HG03139 (cell line): ENCODE data around the gene PPDPF.
"Not testable (repeated sequence)": the region's sequence is repeated elsewhere in the genome, so short reads cannot be mapped to it uniquely, and the experiment has no call there.

Source experiments
- ATAC-seq: cut with Tn5 transposase; IDR thresholded peaks from one replicate; pipeline ENCODE4 v1.9.1; 2021; ENCODE audit not compliant: unreplicated experiment

The PPDPF gene

DNA sequence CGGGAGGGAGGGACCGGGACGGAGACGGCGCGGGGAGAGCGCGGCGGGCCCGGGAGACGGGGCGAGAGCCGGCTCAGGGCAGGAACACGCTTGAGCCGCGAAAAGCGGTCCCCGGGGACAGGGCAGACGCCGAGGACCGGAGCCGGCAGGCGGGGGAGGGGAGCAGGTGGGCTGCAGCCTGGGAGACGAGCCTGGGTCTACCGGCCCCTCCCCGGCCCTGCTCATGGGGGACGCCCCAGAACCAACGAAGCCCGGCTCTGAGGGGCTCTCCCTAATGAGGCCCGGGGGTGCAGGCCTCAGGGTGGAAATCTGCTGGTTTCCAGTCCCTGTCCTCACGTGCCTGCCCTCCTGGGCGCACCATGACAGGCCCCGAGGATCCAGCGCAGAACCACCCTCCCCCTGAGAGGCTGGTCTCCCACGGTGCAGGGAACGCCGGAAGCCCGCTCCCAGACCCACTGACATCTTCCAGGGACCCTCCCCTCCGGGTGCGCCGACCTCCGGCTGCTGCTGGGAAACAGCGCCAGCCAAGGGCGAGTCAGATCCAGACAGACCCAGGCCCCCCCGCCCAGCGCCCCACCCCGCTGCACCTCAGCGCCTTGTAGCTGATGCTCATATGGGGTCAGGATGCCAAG lies 21.1 kb upstream of the PPDPF start:
- no peak for ATAC-seq

DNA sequence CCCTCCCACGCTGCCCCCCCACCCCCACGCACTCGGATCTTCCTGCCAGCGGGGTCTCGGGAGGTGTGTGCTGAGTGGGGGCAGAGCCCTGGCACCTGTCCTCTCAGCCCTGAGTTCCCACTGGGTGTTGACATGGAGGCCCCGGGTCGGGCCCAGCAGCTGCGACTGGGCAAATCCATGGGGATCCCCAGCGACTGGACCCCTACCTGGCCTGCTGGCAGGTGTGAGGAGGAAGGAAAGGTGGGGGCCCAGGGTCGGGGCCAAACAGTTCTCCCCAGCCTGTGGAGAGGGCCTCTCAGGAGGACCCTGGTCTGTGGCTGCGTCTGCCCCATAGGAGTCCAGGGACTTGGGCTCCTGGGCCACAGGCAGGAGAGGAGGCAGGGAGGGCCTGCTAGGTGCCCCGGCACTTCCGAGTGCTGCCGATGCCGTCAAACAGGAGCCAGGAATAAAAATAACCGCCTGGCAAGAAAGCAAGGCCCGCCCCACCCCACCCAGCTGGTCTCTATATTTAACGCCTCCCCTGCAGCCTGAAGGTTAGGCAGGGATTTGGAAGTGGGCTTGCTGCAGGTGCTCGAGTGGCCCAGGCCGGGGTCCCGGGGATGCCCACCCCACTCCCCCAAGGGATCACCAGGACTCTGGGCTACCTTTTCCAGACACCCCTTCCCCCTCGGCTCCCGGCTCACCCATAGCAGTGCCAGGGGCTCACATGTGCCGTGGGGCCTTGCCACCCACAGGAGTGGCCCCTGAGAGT lies 20.2 kb upstream of the PPDPF start:
- no peak for ATAC-seq

DNA sequence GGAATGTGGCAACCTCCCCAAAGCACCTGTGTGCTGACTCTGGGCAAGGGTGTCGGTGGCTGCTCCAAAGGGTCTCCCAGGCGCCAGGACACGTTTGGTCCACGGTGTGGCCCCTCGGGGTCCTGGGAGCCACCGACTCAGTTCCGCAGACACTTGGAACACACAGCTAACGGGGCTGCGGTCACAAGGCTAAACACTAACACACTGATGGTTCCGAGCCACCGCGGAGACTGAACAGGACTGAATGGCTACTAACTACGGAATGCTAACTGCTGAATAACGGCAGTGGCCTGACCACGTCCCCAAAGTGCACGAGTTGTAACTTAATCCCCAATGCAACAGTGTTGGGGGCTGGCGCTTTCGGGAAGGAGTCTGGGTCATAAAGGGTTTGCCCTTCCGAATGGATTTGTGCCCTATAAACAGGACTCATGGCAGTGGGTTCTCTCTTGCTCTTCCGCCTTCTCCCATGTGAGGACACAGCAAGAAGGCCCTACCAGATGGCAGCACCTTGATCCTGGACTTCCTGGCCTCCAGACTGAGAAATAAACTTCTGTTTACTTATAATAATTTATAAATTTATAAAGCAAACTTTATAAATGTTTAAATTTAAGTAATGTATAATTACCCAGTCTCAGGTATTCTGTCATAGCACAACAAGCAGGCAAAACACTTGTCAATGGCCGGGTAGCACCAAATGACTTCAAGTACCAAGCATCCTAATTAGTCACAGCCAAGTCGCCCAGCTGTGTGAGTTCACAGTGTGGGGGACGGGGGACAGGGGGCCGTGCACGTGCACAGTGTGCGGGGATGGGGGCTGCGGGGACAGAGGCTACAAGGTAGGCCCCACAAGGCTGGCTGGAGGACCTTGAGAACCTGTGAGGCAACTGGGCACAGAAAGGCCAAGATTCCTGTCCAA lies 19.4 kb upstream of the PPDPF start:
- ATAC-seq, result no peak

DNA sequence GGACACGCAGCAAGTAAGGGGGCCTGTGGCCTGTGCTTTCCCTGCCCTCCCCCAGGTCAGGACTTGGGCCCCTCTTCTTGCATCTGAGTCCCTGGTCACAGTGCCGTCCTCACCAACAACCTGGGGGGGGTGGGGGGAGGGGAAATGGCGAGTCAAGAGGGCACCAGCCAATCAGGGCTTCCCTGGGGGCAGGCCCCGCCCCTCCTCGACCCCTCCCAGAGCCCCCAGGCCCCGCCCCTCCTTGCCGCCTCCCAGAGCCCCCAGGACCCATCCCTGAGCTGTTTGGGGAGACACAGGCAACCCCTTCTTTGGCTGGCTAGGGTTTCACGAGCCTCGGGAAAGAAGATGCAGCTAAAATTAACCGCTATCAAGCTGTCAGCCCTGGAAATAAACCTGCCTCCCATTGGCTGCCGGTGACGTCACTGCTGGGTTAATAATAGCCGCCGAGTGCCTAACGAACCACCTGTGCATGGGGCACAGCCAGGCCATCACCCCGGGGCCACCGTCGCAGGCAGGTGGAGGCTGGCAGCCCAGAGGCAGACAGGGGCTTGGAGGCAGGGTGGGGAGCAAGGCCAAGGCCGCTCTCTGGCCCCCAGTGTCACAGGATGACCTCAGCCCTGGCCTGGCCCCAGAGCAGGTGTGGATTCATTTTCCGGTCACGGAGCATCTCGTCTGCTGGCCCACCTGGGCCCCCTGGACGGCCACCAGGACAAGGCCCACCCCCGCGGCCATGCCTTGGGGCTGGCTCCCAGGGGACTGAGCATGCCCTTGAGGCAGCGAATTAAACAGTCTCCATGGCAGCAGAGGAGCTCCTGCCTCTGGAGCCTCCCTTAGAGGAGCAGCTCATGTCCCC lies 18.5 kb upstream of the PPDPF start:
- ATAC-seq, result no peak

DNA sequence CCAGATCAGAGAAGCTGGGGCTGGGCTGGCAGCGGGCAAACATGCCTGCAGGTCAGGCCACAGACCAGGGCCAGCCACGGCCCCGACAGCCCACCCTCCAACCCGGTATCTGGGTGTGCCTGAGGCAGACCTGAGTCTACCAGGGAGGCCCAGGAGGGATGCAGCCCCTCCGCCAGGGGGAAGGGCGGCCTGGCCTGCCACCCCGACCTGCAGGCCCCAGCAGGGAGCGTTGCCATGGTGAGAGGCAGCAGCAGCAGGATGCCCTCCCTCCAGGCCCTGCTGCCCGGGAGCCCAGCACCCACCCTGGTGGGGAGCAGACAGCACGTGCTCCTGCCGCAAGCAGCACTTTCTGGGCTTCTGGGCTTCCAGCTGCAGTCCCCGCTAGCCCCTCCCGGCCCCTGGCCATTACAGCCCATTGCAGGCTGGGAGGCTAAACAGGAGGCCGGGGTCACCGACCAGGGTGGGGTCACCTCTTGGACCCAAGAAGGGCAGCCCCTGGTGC lies 17.8 kb upstream of the PPDPF start:
- no peak for ATAC-seq

DNA sequence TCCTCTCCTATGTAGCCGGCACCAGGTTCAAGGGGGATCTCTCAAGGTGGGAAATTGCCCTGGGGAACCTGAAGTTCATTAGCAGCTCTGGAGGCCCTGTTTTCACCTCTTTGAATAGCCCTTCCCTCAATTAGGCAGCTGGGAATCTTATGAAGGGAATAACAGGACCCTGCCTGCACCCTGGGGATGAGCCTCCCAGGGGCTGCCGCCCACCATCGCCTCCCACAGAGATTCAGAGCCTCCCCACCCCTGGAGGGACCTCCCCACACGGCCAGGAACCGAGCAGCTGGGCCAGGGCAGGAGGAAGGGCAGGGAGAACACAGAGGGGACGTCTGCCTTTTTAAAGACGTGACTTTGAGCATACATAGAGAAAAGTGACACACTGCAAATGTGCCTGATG lies 17.0 kb upstream of the PPDPF start:
- no peak for ATAC-seq

DNA sequence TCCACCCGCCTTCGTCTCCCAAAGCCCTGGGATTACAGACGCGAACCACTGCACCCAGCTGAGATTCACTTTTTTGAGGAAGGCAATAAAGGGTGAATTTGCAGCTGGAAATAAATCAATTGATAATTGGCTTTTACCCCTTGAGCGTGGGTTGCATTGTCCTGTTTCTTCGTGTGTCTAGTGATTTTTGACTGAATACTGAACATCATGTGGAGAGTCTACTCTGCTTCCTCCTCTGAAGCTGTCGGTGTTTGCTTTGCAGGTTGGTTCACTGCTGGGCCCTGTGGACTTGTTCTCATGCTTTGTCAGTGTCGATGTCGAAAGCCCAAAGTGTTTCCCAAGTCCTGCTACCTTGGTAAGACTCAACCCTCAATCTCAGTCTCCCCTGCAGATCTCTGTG lies 15.9 kb upstream of the PPDPF start:
- no peak for ATAC-seq

DNA sequence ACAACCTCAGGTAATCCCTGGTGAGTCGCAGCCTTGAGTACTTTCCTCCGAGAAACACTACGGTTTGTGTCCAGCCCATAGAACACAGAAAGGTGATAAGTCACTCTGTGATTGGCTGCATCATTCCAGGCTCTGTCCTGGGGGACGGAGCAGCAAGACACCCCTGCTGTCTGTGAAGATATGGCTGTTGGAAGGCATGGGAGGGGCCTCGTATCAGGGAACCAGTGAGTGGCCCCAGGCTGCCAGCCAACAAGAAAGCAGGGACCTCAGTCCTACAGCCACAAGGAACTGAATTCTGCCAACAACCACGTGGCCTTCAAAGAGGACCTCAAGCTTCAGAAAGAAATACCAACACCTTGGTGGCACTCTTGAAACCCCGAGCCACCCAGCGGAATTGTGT lies 15.3 kb upstream of the PPDPF start:
- ATAC-seq, result no peak

DNA sequence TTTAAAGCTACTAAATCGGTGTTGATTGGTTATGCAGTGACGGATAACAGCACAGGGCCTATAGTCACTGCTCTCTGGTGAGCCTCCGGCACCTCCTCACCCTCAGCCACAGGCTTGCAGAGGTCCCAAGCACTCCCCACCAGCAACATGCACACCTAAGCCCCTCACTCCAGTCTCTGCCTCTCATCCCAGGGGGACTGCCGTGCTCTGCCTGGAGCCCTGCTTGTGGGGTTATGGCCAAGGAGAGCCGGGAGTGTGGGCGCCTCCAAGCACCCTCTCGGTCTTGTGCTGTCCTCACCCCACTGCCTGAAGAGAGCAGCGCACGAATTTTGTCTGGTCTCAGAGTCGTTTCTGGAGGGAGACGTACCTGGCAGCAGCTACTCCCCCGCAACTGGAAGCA lies 14.8 kb upstream of the PPDPF start:
- no peak for ATAC-seq

DNA sequence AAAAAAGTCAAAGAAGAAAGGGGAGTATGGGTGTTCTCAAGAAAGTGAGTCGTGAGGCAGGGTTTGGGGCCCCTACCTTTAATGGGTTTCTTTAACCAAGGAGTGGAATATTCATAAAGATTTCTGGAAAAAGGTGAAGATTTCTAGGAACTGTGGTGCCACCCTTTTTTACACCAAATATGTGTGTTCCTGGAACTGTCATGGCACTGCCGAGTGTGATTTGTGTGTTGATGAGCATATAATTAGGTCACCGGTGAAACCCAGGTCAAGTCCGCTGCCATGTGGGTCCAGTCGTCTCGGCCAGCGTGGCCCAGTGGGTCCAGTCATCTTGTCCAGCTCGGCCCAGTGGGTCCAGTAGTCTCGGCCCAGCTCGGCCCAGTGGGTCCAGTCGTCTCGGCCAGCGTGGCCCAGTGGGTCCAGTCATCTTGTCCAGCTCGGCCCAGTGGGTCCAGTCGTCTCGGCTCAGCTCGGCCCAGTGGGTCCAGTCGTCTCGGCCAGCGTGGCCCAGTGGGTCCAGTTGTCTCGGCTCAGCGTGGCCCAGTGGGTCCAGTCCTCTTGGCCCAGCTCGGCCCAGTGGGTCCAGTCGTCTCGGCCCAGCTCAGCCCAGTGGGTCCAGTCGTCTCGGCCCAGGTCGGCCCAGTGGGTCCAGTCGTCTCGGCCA lies 13.4 kb upstream of the PPDPF start:
- no peak for ATAC-seq

DNA sequence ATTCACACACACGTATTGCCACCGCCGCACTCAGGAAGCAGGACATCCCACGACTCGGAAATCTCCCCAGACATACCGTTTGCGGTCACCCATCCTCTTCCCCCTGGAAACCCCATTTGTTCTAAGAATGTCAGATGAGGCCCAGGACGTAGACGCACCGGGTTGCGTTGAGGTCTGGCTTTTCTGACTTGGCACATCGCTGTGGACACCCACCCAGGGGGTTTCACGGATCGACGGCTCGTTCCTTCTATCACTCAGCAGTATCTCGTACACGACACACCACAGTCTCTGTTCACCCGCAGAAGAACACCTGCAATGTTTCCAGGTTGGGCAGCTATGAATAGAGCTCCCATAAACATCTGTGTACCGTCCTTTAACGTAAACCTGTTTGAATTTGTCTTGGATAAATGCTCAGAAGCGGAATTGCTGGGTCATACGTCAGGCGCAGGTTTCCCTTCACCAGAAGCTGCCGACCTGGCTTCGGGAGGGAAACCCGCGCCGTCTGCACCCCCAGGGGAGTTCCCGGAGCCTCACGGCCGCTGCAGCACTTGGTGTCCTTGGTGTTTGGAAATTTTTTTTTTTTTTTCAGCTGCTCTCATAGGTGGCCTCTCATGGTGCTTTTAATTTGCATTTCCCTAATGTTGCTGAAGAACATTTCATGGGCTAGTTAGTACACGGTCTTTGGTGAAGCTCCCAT lies 12.3 kb upstream of the PPDPF start:
- ATAC-seq, result no peak

DNA sequence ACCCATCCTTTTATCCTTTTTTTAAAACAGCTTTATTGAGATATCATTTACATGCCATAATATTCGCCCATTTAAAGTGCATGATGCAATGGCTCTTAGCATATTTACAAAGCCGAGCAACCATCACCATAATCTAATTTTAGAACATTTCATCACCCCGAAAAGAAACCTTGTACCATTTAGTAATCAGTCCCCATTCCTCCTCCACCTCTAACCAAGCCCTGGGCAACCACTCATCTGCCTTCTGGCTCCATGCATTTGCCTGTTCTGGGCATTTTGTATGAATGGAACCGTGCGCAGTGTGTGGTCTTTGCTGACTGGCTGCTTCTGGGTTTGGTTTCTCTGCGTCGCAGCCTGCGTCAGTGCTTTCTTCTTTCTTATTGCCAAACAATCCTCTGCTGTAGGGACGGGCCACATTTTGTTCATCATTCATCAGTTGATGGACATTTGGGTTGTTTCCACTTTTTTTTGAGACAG lies 11.4 kb upstream of the PPDPF start:
- no peak for ATAC-seq

DNA sequence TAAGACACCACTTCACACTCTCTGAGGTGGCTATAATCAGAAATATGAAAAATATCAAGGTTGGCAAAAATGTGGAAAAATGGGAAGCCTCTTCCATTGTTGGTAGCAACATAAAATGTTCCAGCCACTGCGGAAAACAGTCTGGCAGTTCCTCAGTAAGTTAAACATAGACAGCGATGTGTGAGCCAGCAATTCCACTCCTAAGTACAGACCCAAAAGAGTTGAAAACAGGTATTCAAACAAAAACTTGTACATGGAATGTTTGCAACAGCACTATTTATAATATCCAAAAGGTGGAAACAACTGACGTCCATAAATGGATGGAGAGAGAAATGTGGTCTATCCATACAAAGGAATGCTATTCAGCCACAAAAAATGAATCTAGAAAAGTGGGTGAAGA lies 7.4 kb upstream of the PPDPF start:
- ATAC-seq, result no peak

DNA sequence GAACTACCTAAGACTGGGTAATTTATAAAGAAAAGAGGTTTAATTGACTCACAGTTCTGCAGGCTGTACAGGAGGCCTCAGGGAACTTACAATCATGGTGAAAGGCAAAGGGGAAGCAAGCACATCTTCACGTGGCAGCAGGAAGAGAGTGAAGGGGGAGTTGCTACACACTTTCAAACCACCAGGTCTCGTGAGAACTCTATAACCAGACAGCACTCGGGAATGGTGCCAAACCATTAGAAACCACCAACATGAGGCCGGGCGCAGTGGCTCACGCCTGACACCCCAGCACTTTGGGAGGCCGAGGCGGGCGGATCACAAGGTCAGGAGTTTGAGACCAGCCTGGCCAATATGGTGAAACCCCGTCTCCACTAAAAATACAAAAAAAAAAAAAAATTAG lies 6.0 kb upstream of the PPDPF start:
- not testable (repeated sequence) for ATAC-seq

DNA sequence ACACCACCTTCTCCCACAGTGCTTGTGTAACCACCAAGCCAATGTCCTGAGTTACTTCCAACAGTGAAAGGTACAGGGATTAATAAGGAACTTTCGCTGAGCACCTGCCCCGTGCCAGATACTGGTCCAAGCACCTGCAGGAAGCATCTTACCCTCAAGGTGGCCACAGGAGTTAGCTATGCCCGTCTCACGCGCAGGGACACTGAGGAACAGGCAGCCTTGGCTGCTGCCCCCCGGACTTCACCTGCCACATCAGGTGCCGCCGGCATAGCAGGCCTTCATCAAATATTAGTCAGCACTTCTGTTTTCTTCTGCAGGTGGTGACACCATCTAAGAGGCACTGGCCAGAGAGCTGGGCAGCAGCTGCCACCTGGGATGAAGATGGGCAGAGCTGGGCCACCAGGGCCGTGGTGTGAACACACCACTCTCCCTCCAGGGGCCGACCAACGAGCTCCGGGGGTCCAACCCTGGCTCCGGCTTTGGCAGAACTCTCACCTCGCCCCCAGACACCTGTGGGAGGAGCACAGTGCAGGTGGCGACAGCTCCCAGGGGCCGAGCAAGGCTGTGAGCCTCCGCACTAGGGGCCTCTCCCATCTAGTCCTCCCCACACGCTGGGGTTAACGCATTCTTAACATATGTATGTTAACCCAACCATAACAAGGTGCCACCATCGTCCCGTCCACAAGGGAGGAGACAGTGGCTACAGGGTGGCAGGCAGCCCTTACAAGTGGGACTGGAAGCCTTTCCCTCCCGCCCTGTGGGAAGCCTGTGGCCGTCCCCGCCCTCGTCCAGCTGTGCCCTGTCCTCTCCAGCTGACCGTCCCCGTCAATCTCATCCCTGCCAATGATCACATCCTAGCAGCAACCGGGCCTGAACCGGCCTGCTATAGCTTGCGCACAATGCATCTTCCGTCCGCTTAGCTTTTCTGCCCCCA lies 2.9 kb upstream of the PPDPF start:
- no peak for ATAC-seq

DNA sequence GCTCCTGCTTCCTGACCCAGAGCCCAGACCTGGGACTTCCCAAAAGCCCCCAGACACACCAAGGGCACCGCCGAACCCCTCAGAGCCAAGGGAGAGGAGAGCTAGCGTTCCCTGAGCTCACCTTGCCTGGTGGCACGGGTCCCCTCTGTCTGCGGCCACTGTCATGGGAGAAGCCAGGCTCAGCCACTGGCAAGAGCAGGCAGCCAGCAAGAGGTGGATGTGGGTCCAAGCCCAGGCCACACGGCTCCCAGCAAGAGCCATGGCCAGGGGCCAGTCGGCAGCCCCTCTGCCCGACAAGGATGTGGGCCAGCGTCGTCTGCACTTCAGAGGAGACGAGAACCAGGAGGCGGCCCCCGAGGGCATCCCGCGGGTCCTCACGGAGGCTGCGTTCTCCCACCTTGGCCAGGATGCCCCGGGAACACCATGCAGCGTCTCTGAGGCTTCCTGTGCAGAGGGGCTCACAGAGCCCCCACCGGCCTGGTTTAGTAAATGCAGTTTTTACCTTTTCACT lies 2.2 kb upstream of the PPDPF start:
- ATAC-seq, result no peak

DNA sequence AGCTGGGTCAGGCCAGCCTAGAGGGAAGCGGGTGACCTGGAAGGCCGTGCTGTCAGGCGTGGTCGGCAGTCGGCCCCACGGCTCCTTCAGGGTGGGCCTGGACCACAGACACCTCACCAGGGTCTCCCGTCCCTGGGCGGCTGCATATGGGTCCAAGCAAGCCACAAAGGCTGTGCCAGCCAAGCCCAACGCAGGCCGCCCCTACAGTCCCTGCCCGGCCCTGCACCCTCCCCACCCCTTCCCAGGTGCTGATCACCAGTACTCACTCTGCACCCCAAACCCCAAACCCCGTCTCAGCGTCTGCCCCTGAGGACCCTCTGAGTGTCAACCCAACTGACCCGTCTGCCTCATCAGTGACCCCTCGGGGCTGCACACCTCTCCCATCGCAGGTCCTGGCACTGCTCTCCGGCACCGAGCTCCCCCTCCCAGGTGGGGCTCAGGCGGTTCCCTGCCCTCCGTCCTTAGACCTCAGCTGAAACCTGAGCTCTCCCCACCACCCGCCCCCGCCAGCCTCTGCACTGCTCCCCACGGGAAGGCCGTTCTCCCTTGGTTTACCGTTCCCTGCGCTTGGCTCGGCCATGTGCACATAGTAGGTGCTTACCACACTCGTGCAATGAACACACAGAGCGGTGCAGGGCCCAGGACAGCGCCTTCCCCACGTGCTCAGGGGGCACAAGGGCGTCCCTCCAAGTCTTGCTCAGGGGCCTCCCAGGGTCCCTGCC lies 1.5 kb upstream of the PPDPF start:
- no peak for ATAC-seq
